Gastrocnemius medialis (tissue), 4 donors: ENCODE results near the gene TEX9. TPM values are rescaled to one million over a fixed set of nuclear protein-coding genes. Genes with fewer than 3 reads are reported as not detected.

Source experiments
- ATAC-seq, 2 donors: fragments of 150-250 bp; one replicate each; pipeline ENCODE4 v1.9.1; 2016
- DNase-seq, 2 donors: peaks; one replicate each; pipeline ENCODE4 v3.0.0-alpha.2; 2019
- H3K27ac ChIP-seq, 4 donors: fragments of 200-600 bp; sonication (generic); 1 replicate in 1 of 4; 2 replicates in 3 of 4; pipeline ENCODE4 v1.5.1; 2016 to 2018; ENCODE audit warnings: mild to moderate bottlenecking in 2 of 4, moderate library complexity in 1 of 4
- H3K27me3 ChIP-seq, 3 donors: fragments of 200-600 bp; sonication (generic) in 2 of 3; 1 replicate in 1 of 3; 2 replicates in 2 of 3; pipeline versions ENCODE4 v1.5.1 to v1.6.0; 2016 to 2019; ENCODE audit warnings: mild to moderate bottlenecking in 1 of 3, moderate library complexity in 1 of 3
- H3K36me3 ChIP-seq, 2 donors: fragments of 200-600 bp; sonication (generic) in 1 of 2; one replicate each; pipeline ENCODE4 v1.5.1; 2017 to 2018
- H3K4me1 ChIP-seq, 2 donors: fragments of 200-600 bp; sonication (generic) in 1 of 2; one replicate each; pipeline ENCODE4 v1.5.1; 2016 to 2017; ENCODE audit warnings: mild to moderate bottlenecking in 2 of 2
- H3K4me3 ChIP-seq, 4 donors: fragments of 200-600 bp; sonication (generic) in 3 of 4; 1 replicate in 1 of 4; 2 replicates in 3 of 4; pipeline ENCODE4 v1.5.1; 2016 to 2019; ENCODE audit warnings: mild to moderate bottlenecking in 2 of 4
- H3K9me3 ChIP-seq, 3 donors: fragments of 200-600 bp; sonication (generic) in 2 of 3; 1 replicate in 1 of 3; 2 replicates in 2 of 3; pipeline ENCODE4 v1.5.1; 2016 to 2019
- CTCF ChIP-seq, 5 experiments: fragments of 450-650 bp in 3 of 5; fragments of 200-600 bp in 2 of 5; sonication (generic) in 2 of 5; IDR thresholded peaks in 4 of 5; conservative IDR thresholded peaks in 1 of 5; 1 replicate in 4 of 5; 2 replicates in 1 of 5; pipeline ENCODE4 v1.5.1; 2016 to 2019; ENCODE audit warnings: antibody characterized with exemption in 5 of 5, mild to moderate bottlenecking in 3 of 5, moderate library complexity in 3 of 5
- POLR2A ChIP-seq, 2 donors: fragments of 450-650 bp; IDR thresholded peaks; one replicate each; pipeline ENCODE4 v1.6.1; 2017; ENCODE audit warnings: antibody characterized with exemption in 2 of 2, mild to moderate bottlenecking in 2 of 2, moderate library complexity in 2 of 2
- in situ Hi-C, 4 donors: fragments of 200-750 bp; cut with MboI; loops; one replicate each; pipeline versions ENCODE4 v1.15.0 to v1.8.0; 2017; ENCODE audit warnings: low sequenced_read_pairs in 4 of 4
- intact Hi-C: fragments of 100-400 bp; cut with DNase I; formaldehyde crosslinking; loops from one replicate; pipeline ENCODE4 v1.15.1; 2023; ENCODE audit warnings: low total_unique reads
- total RNA-seq, 4 donors: library from RNA; depleted of rRNA; stranded (reverse); fragments of >200 nt; gene quantifications; one replicate each; pipeline versions ENCODE4 v1.1.0 to v1.2.3, GENCODE V29; 2016

The TEX9 gene
- total RNA-seq, 4 donors from 2014 or later: 0.44 TPM; not detected in 3

- TF ChIP-seq CTCF (IDR thresholded peaks at IDR 0.05 in 4 of 5, conservative IDR thresholded peaks at IDR 0.05 in 1 of 5) (no peak), POLR2A (IDR thresholded peaks at IDR 0.05) (no peak)
Measured at GRCh38 chr15:56454836-56455235, 89.6 kb downstream of the TEX9 start.

GRCh38 chr15:56456229-56456628, 91.0 kb downstream of the TEX9 start:
- H3K9me3 ChIP-seq: no peaks in the 10 kb centered on the region
- H3K4me3 ChIP-seq: no peak overlapping the region
- DNase-seq (no peak), ATAC-seq (no peak)
- TF ChIP-seq CTCF (IDR thresholded peaks at IDR 0.05 in 4 of 5, conservative IDR thresholded peaks at IDR 0.05 in 1 of 5) (no peak), POLR2A (IDR thresholded peaks at IDR 0.05) (no peak)
- H3K36me3 ChIP-seq: no peaks in the 10 kb centered on the region
- no peak overlapping the region for H3K27ac ChIP-seq
- no peaks in the 10 kb centered on the region for H3K27me3 ChIP-seq
- intact Hi-C loops (no loop called here), in situ Hi-C loops (no loop called here)
- H3K4me1 ChIP-seq: no peaks in the 10 kb centered on the region

More at GRCh38 chr15:56454836-56455235, 89.6 kb downstream of the TEX9 start:
- intact Hi-C loops (no loop called here), in situ Hi-C loops (no loop called here)
- no peak for ATAC-seq
- H3K27ac ChIP-seq: no peak overlapping the region
- H3K9me3 ChIP-seq: no peaks in the 10 kb centered on the region
- no peak for DNase-seq
- no peaks in the 10 kb centered on the region for H3K36me3 ChIP-seq
- H3K27me3 ChIP-seq: no peaks in the 10 kb centered on the region
- H3K4me1 ChIP-seq: no peaks in the 10 kb centered on the region
- H3K4me3 ChIP-seq: no peak overlapping the region

- Histone ChIP-seq H3K27me3 (no peaks in the 10 kb centered on the region), H3K36me3 (no peaks in the 10 kb centered on the region), H3K9me3 (no peaks in the 10 kb centered on the region), H3K4me3 (no peak overlapping the region), H3K27ac (no peak overlapping the region), H3K4me1 (peaks cover 0 to under 1% of the 10 kb centered on the region in 2 donors)
- ATAC-seq: no peak
- TF ChIP-seq POLR2A (IDR thresholded peaks at IDR 0.05): no peak
- no peak for TF ChIP-seq CTCF (IDR thresholded peaks at IDR 0.05 in 4 of 5, conservative IDR thresholded peaks at IDR 0.05 in 1 of 5)
- in situ Hi-C loops (no loop called here), intact Hi-C loops (no loop called here)
- no peak for DNase-seq
Measured at GRCh38 chr15:56459096-56459495, 93.9 kb downstream of the TEX9 start.

- no peak for TF ChIP-seq POLR2A (IDR thresholded peaks at IDR 0.05)
- no peak for TF ChIP-seq CTCF (IDR thresholded peaks at IDR 0.05 in 4 of 5, conservative IDR thresholded peaks at IDR 0.05 in 1 of 5)
- ATAC-seq (no peak), DNase-seq (no peak)
- in situ Hi-C loops: no loop called here
- intact Hi-C loops: no loop called here
- H3K27ac ChIP-seq: no peak overlapping the region
- H3K27me3 ChIP-seq: no peaks in the 10 kb centered on the region
- H3K9me3 ChIP-seq: no peaks in the 10 kb centered on the region
- peaks cover 0 to 5% of the 10 kb centered on the region in 2 donors for H3K4me1 ChIP-seq
- H3K36me3 ChIP-seq: no peaks in the 10 kb centered on the region
- no peak overlapping the region for H3K4me3 ChIP-seq
Measured at GRCh38 chr15:56460071-56460470, 94.8 kb downstream of the TEX9 start.

- H3K4me1 ChIP-seq: peaks cover 0 to 12% of the 10 kb centered on the region in 2 donors
- in situ Hi-C loops (no loop called here), intact Hi-C loops (no loop called here)
- ATAC-seq: no peak
- TF ChIP-seq CTCF (IDR thresholded peaks at IDR 0.05 in 4 of 5, conservative IDR thresholded peaks at IDR 0.05 in 1 of 5): no peak
- TF ChIP-seq POLR2A (IDR thresholded peaks at IDR 0.05): no peak
- no peaks in the 10 kb centered on the region for H3K36me3 ChIP-seq
- H3K9me3 ChIP-seq: no peaks in the 10 kb centered on the region
- no peaks in the 10 kb centered on the region for H3K27me3 ChIP-seq
- no peak for DNase-seq
- no peak overlapping the region for H3K4me3 ChIP-seq
- no peak overlapping the region for H3K27ac ChIP-seq
Measured at GRCh38 chr15:56460947-56461346, 95.7 kb downstream of the TEX9 start.
